ENCODE data around the gene UBE2V1.
"Not testable (repeated sequence)": the region's sequence is repeated elsewhere in the genome, so short reads cannot be mapped to it uniquely, and the experiment has no call there.

Gene UBE2V1

GRCh38 chr20:50089140-50089786 lies 23.7 kb downstream of the UBE2V1 start:
- Histone ChIP-seq H3K27ac (ENCODE audit: low read depth, low read length) (no peak overlapping the region), H3K9me3 (ENCODE audit: control insufficient read depth, insufficient read depth, low read length) (no peaks in the 10 kb centered on the region), H3K4me3 (ENCODE audit: low read depth, low read length) (no peak overlapping the region), H3K36me3 (ENCODE audit: control insufficient read depth, insufficient read depth, low read length) (peaks cover 38% of the 10 kb centered on the region), H3K4me1 (ENCODE audit: control insufficient read depth, insufficient read depth, low read length) (peaks cover 16% of the 10 kb centered on the region), H3K9ac (ENCODE audit: low read depth, low read length) (no peak overlapping the region), H3K27me3 (ENCODE audit: control insufficient read depth, insufficient read depth, low read length) (no peaks in the 10 kb centered on the region)

DNA sequence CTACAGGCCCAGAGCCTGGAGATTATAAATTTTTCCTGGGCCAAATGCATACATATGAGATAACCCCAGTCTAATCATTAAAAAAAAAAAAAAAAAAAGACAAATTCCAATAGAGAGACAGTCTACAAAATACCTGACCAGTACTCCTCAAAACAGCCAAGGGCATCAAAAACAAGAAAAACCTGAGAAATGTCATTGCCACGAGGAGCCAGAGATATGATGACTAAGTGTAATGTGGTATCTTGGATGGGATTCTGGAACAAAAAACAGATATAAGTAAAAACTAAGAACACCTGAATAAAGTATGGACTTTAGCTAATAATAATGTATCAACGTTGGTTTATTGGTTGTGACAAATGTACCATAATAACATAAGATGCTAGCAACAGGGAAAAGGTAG lies 24.9 kb downstream of the UBE2V1 start:
- H3K4me3 ChIP-seq (ENCODE audit: low read depth, low read length) = no peak overlapping the region
- peaks cover 40% of the 10 kb centered on the region for H3K36me3 ChIP-seq (ENCODE audit: control insufficient read depth, insufficient read depth, low read length)
- H3K9me3 ChIP-seq (ENCODE audit: control insufficient read depth, insufficient read depth, low read length) = no peaks in the 10 kb centered on the region
- H3K4me1 ChIP-seq (ENCODE audit: control insufficient read depth, insufficient read depth, low read length) = peaks cover 16% of the 10 kb centered on the region
- H3K27ac ChIP-seq (ENCODE audit: low read depth, low read length) = no peak overlapping the region
- H3K27me3 ChIP-seq (ENCODE audit: control insufficient read depth, insufficient read depth, low read length) = no peaks in the 10 kb centered on the region
- no peak overlapping the region for H3K9ac ChIP-seq (ENCODE audit: low read depth, low read length)

GRCh38 chr20:50085481-50086365 lies 27.2 kb downstream of the UBE2V1 start:
- Histone ChIP-seq H3K27ac (ENCODE audit: low read depth, low read length) (peak overlapping the region; percentile 78), H3K36me3 (ENCODE audit: control insufficient read depth, insufficient read depth, low read length) (peaks cover 48% of the 10 kb centered on the region), H3K9ac (ENCODE audit: low read depth, low read length) (no peak overlapping the region), H3K9me3 (ENCODE audit: control insufficient read depth, insufficient read depth, low read length) (no peaks in the 10 kb centered on the region), H3K4me3 (ENCODE audit: low read depth, low read length) (no peak overlapping the region), H3K27me3 (ENCODE audit: control insufficient read depth, insufficient read depth, low read length) (no peaks in the 10 kb centered on the region), H3K4me1 (ENCODE audit: control insufficient read depth, insufficient read depth, low read length) (peaks cover 16% of the 10 kb centered on the region)

DNA sequence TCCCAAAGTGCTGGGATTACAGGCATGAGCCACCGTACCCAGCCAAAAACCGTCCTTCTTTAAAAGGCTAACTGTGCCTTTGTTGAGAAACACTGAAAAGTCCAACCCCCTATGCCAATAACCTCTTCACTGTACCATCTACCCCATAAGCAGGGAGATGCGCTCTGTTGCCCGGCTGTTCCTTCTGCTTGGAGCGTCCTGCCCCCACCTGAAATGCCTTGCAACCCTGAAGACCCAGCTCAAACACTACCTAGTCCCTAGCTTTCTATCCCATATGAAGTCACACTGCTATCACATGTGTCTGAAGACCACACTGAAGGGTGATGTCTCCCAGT lies 27.8 kb downstream of the UBE2V1 start:
- H3K4me1 ChIP-seq (ENCODE audit: control insufficient read depth, insufficient read depth, low read length) = peaks cover 16% of the 10 kb centered on the region
- H3K36me3 ChIP-seq (ENCODE audit: control insufficient read depth, insufficient read depth, low read length) = peaks cover 44% of the 10 kb centered on the region
- H3K27ac ChIP-seq (ENCODE audit: low read depth, low read length) = no peak overlapping the region
- H3K9ac ChIP-seq (ENCODE audit: low read depth, low read length) = no peak overlapping the region
- H3K27me3 ChIP-seq (ENCODE audit: control insufficient read depth, insufficient read depth, low read length) = no peaks in the 10 kb centered on the region
- H3K9me3 ChIP-seq (ENCODE audit: control insufficient read depth, insufficient read depth, low read length) = no peaks in the 10 kb centered on the region
- no peak overlapping the region for H3K4me3 ChIP-seq (ENCODE audit: low read depth, low read length)

DNA sequence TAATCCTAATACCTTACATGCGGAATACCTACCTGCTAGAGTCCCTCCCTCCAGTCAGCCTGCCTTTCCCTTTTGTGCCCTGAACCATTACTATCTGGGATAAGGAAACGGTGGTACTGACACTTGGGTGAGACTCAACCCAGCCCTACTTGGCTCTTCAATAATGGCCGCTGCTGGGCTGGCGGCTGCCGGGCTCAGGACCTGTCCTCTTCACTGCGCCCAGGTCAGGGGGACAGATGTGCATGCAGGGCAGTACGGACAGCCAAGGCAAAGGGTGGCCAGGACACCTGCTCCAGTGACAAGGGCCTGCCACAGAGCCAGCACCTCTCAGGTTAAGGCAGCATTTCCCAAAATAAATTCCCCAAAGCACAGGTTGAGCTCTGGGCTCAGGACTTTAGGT lies 29.9 kb downstream of the UBE2V1 start:
- H3K27ac ChIP-seq (ENCODE audit: low read depth, low read length) = no peak overlapping the region
- no peak overlapping the region for H3K9ac ChIP-seq (ENCODE audit: low read depth, low read length)
- peaks cover 16% of the 10 kb centered on the region for H3K4me1 ChIP-seq (ENCODE audit: control insufficient read depth, insufficient read depth, low read length)
- H3K4me3 ChIP-seq (ENCODE audit: low read depth, low read length) = no peak overlapping the region
- H3K36me3 ChIP-seq (ENCODE audit: control insufficient read depth, insufficient read depth, low read length) = peaks cover 29% of the 10 kb centered on the region
- no peaks in the 10 kb centered on the region for H3K27me3 ChIP-seq (ENCODE audit: control insufficient read depth, insufficient read depth, low read length)
- no peaks in the 10 kb centered on the region for H3K9me3 ChIP-seq (ENCODE audit: control insufficient read depth, insufficient read depth, low read length)

DNA sequence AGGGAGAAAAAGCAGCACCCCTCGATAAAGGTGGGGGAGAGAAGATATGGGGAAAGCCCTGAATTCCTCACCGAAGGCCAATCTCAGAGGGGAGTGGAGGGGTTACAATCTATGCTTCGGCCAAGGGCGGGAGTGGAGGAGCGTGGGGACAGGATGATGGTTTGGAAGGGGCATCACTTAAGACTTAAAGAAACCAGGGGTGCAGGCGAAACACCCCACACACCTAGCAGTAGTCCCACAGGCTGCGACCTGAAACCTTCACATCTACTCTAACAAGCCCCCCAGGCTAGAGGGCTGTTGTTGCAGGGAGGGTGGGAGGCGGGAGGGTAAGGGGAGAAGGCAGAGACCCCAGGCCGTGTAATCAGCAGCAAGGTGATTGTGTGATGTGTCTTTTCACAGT lies 30.9 kb downstream of the UBE2V1 start:
- peaks cover 13% of the 10 kb centered on the region for H3K4me1 ChIP-seq (ENCODE audit: control insufficient read depth, insufficient read depth, low read length)
- H3K4me3 ChIP-seq (ENCODE audit: low read depth, low read length); H3K27ac ChIP-seq (ENCODE audit: low read depth, low read length); H3K9ac ChIP-seq (ENCODE audit: low read depth, low read length); H3K9me3 ChIP-seq (ENCODE audit: control insufficient read depth, insufficient read depth, low read length); H3K27me3 ChIP-seq (ENCODE audit: control insufficient read depth, insufficient read depth, low read length): not testable (repeated sequence)
- peaks cover 28% of the 10 kb centered on the region for H3K36me3 ChIP-seq (ENCODE audit: control insufficient read depth, insufficient read depth, low read length)

GRCh38 chr20:50077818-50078601 lies 34.9 kb downstream of the UBE2V1 start:
- Histone ChIP-seq H3K27me3 (ENCODE audit: control insufficient read depth, insufficient read depth, low read length) (no peaks in the 10 kb centered on the region), H3K27ac (ENCODE audit: low read depth, low read length) (no peak overlapping the region), H3K4me3 (ENCODE audit: low read depth, low read length) (no peak overlapping the region), H3K9me3 (ENCODE audit: control insufficient read depth, insufficient read depth, low read length) (no peaks in the 10 kb centered on the region), H3K9ac (ENCODE audit: low read depth, low read length) (no peak overlapping the region), H3K36me3 (ENCODE audit: control insufficient read depth, insufficient read depth, low read length) (peaks cover 18% of the 10 kb centered on the region), H3K4me1 (ENCODE audit: control insufficient read depth, insufficient read depth, low read length) (peaks cover 2% of the 10 kb centered on the region; the same call in 1 of the 2 replicates)

DNA sequence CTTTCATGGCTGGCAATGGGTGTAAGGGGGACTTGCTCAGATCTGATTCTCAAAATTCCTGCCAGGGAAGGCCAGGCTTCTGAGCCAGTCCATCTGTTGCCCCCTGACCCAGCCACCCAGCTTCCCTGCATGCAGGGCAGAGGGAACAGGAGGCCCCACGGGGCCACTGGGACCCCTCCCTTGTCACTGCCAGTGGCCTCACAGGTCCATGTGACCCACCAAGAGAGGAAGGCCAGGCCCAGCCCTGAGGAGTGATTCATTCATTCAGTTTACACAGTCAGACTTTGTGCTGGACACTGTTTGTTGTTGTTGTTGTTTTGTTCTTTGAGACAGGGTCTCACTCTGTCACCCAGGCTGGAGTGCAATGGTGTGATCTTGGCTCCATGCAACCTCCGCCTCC lies 39.5 kb downstream of the UBE2V1 start:
- no peaks in the 10 kb centered on the region for H3K27me3 ChIP-seq (ENCODE audit: control insufficient read depth, insufficient read depth, low read length)
- H3K9ac ChIP-seq (ENCODE audit: low read depth, low read length) = no peak overlapping the region
- peaks cover 2% of the 10 kb centered on the region; the same call in 1 of the 2 replicates for H3K4me1 ChIP-seq (ENCODE audit: control insufficient read depth, insufficient read depth, low read length)
- H3K9me3 ChIP-seq (ENCODE audit: control insufficient read depth, insufficient read depth, low read length) = no peaks in the 10 kb centered on the region
- no peak overlapping the region for H3K27ac ChIP-seq (ENCODE audit: low read depth, low read length)
- H3K36me3 ChIP-seq (ENCODE audit: control insufficient read depth, insufficient read depth, low read length) = no peaks in the 10 kb centered on the region
- H3K4me3 ChIP-seq (ENCODE audit: low read depth, low read length) = no peak overlapping the region

- Histone ChIP-seq H3K9me3 (ENCODE audit: control insufficient read depth, insufficient read depth, low read length) (no peaks in the 10 kb centered on the region), H3K27ac (ENCODE audit: low read depth, low read length) (no peak overlapping the region), H3K36me3 (ENCODE audit: control insufficient read depth, insufficient read depth, low read length) (no peaks in the 10 kb centered on the region), H3K4me1 (ENCODE audit: control insufficient read depth, insufficient read depth, low read length) (peaks cover 2% of the 10 kb centered on the region; the same call in 1 of the 2 replicates), H3K9ac (ENCODE audit: low read depth, low read length) (no peak overlapping the region), H3K4me3 (ENCODE audit: low read depth, low read length) (peak overlapping the region; percentile 46), H3K27me3 (ENCODE audit: control insufficient read depth, insufficient read depth, low read length) (no peaks in the 10 kb centered on the region)
Observed at GRCh38 chr20:50071039-50071888, 41.7 kb downstream of the UBE2V1 start.

DNA sequence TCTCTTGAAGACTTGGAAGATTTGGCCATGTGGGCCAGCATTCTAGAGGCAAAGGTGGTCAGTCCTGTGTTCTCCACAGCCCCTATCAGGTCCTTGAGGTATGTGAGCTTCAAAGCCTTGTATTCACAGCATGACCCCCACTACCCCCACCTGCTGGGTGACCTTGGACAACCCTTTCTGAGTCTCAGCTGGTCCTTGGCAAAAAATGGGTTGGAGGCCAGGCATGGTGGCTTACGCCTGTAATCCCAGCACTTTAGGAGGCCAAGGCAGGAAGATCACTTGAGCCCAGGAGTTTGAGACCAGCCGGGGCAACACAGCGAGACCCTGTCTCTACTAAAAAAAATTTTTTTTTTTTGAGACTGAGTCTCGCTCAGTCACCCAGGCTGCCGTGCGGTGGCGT lies 42.6 kb downstream of the UBE2V1 start:
- no peak overlapping the region for H3K27ac ChIP-seq (ENCODE audit: low read depth, low read length)
- H3K9ac ChIP-seq (ENCODE audit: low read depth, low read length) = no peak overlapping the region
- no peaks in the 10 kb centered on the region for H3K27me3 ChIP-seq (ENCODE audit: control insufficient read depth, insufficient read depth, low read length)
- 0 out of 2 replicates have a peak, but pooled peaks cover under 1% of the 10 kb centered on the region for H3K4me1 ChIP-seq (ENCODE audit: control insufficient read depth, insufficient read depth, low read length)
- H3K36me3 ChIP-seq (ENCODE audit: control insufficient read depth, insufficient read depth, low read length) = no peaks in the 10 kb centered on the region
- no peak overlapping the region for H3K4me3 ChIP-seq (ENCODE audit: low read depth, low read length)
- H3K9me3 ChIP-seq (ENCODE audit: control insufficient read depth, insufficient read depth, low read length) = no peaks in the 10 kb centered on the region
